Activated CD8-positive, alpha-beta memory T cell treated with anti-CD3 and anti-CD28 coated beads, Interleukin-2, amount 50 U/mL, for 24 hours (primary cell): Measurements from ENCODE around the gene POLR2E.

Experiments used
- DNase-seq: peaks from one replicate; pipeline ENCODE4 v3.0.0-alpha.2; 2020; ENCODE audit errors: extremely low read depth

POLR2E gene

DNA sequence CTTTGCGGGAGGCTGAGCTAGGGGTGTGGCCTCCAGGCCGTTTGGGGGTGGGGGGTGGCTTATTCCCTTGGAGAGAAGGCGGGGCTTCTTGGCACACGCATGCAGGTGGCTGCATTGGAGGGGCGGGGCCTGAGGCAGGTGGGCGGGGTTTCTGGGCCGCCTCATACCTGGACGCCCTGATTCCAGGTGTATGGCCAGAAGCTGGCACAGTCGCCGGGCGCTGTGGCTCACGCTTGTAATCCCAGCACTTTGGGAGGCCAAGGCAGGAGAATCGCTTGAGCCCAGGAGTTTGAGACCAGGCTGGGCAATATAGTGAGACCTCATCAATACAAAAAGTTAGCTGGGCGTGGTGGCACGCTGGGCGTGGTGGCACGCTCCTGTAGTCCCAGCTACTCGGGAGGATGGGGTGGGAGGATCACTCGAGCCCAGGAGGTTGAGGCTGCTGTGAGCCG lies 47.5 kb downstream of the POLR2E start:
- no peak for DNase-seq

DNA sequence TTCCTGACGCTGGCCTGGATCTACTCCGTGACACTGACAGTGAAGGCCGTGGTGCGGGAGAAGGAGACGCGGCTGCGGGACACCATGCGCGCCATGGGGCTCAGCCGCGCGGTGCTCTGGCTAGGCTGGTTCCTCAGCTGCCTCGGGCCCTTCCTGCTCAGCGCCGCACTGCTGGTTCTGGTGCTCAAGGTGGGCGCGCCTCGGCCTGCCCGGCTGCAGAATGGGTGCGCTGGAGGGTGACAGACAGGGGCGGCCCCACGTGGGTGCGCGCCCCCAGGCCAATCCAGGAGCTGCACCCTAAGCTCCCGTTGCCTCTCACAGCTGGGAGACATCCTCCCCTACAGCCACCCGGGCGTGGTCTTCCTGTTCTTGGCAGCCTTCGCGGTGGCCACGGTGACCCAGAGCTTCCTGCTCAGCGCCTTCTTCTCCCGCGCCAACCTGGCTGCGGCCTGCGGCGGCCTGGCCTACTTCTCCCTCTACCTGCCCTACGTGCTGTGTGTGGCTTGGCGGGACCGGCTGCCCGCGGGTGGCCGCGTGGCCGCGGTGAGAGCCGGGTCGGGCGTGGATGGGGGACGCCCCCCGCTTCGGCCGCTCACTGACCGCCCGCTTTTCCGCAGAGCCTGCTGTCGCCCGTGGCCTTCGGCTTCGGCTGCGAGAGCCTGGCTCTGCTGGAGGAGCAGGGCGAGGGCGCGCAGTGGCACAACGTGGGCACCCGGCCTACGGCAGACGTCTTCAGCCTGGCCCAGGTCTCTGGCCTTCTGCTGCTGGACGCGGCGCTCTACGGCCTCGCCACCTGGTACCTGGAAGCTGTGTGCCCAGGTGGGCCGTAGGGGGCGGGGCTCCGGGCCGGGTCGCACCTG lies 48.1 kb downstream of the POLR2E start:
- no peak for DNase-seq

DNA sequence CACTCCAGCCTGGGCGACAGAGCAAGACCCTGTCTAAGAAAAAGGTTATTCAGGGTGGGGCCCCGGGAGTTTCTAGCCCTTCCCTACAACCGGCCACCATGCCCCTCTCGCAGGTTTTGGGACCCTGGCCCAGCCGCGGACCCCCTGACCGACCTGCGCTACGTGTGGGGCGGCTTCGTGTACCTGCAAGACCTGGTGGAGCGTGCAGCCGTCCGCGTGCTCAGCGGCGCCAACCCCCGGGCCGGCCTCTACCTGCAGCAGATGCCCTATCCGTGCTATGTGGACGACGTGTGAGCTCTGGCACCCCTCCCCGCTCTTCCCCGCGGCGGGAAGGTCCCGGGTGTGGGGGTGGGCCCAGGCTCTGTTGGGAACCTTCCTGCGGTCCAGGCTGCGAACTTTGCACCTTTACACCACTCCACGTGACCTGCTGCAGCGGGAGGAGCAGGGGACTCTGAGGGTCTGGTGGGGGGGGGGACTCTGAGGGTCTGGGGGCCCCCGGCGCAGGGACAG lies 49.0 kb downstream of the POLR2E start:
- DNase-seq = no peak

DNA sequence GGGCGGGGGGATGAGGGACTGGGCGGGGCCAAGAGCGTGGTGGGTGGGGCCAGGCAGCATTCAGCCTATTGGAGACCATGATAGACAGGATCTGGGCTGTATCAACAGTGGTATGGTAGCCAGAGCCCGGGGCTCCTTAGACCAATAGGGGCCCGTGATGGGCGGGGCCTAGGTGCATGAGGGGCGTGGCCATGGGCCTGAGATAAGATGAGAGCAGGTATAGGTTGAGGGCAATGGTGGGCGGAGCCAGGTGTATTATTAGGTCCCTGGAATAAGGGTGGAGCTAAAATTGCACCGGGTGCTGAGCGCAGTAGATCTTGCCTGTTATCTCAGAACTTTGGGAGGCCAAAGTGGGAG lies 50.0 kb downstream of the POLR2E start:
- DNase-seq = no peak

DNA sequence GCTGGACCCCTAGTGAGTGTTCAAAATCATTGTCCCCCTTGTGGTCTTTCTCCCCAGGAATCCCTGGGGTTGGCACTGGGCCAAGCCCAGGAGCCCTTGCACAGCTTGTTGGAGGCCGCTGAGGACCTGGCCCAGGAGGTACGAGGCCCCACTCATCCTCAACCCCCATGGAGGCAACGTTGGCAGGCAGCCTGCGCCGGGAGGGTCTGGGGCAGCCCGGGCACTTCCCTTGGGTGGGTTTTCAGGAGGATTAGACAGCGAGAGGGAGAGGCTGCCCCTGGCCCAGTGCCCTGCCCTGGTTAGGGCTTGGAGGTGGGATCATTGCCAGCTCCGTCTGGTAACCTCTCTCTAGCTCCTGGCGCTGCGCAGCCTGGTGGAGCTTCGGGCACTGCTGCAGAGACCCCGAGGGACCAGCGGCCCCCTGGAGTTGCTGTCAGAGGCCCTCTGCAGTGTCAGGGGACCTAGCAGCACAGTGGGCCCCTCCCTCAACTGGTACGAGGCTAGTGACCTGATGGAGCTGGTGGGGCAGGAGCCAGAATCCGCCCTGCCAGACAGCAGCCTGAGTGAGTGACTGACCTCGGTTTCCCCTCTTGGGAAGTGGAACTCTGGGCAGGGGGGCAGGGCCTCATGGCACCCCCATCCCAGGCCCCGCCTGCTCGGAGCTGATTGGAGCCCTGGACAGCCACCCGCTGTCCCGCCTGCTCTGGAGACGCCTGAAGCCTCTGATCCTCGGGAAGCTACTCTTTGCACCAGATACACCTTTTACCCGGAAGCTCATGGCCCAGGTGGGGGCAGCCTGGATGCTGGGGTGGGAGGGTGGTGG lies 52.3 kb downstream of the POLR2E start:
- DNase-seq = no peak

DNA sequence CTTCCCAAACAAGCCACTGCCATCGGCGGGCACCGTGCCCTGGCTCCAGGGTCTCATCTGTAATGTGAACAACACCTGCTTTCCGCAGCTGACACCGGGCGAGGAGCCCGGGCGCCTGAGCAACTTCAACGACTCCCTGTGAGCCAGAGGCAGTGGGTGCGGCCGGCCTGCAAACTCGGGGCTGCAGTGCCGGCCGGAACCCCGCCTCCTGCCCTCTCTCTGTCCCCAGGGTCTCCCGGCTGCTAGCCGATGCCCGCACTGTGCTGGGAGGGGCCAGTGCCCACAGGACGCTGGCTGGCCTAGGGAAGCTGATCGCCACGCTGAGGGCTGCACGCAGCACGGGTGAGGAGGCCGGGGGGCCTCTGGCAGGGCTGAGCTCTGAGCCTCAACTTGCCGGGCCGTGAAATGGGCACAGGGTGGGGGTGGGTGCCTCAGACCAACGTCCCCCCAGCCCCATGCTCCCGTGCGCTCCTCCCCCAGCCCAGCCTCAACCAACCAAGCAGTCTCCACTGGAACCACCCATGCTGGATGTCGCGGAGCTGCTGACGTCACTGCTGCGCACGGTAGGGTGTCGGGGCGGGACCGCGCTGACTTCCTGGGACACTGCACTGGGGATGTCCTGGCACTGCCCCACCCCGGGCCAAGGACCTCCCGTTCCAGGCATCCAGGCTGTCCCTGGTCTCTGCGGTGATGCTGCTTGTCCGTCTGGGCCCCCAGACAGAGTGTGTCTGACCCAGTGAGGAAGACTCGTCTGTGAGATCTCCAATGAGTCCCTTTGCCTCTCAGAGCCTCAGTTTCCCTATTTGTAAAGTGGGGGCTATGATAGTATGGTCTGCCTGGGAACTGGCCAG lies 53.1 kb downstream of the POLR2E start:
- no peak for DNase-seq

DNA sequence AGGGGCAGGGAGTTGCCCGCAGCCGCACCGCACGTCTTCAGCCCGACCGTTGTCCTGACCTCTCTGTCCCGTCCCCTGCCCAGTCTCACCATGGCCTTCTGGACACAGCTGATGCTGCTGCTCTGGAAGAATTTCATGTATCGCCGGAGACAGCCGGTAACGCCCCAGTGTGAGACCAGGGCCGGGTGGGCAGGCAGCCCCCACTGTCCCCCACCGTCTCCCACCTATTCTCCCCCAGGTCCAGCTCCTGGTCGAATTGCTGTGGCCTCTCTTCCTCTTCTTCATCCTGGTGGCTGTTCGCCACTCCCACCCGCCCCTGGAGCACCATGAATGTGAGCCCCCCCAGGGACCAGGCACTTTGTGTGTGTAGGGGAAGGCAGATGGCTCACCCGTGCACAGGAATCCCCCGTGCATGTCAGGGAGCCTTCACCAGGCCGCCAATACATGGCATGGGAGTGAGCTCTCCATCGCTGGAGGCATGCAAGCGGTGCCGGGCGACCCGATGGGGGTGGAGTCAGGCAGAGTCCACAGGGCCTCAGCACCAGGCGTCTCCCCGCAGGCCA lies 53.8 kb downstream of the POLR2E start:
- DNase-seq = no peak

DNA sequence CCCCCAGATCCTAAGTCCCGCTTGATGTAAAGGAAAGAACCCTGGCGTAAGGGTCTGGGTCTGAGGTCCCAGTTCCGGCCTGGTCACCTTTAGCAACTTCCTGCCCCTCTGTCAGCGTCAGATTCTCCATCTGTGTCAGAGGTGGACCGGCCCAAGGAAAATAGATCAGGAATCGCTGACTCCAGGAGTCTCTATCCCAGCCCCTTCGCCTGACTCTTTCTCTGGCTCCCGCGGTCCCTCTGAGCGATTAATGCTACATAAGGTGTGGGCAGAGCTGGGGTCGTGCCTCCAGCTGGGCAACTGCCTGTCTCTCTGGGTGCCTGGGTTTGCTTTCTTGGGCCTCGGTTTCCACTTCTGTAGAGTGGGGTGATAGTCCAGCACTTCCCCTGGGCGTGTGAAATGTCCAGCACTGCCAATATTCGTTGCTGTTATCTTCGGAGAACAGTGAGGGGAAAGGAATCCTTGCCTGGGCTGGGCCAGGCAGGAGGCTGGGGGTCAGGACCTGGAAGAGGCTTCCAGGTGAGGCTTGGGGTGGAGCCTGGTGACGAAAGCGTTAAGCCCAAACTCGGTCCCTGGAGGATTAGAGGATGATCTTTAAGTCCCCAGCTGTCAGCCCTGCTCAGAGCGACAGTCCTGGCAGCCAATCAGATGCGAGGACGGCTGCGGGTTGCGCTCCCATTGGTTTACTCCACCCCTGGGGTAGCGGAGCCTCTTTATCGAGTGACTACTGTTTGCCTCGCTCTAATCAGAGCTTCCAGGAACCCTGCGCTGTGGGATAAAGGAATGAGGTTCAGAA lies 54.5 kb downstream of the POLR2E start:
- peak; percentile 78 for DNase-seq

DNA sequence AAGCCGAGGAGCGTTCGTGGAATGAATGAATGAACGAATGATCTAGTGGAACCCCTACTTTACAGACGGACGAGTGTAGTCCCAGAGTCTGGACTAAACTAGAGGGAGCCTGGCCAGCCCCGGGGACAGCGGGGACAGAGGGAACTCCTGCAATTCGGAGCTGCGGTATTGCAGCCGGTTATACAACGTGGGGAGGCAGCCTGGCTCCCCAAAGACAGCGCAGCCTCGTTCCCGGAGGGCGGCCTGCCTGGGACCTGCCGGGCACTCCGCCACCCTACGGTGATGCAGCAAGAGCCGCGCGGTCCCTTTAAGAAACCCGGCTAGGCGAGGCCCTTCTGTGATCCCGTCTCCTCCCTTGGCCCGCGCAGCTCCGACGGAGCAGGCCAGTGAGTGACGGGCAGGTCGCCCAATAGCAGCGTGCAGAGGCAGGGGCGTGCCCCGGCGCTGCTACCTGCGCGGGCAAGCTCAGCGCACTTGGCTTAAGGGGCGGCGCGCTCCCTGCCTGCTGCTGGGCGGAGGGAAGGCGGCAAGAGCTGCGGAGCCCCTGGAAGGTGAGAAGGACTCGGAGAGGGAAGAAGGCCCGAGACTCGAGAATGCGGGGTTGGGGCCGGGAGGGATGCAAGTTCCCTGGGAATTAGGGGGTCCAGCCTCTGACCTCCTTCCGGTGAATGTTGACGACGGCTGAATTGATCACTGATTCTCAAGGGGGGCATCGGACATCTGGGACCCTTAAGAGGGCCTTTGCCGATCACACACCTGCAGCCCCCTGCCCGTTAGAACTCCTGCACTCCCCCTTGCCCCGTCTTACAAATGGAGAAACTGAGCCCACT lies 55.3 kb downstream of the POLR2E start, which contains the start of gene ABCA7:
TSS of gene ABCA7 (plus strand) at position 462 of the 830 bp plus-strand sequence. CDS start 1,255 bp downstream, outside the sequence.
- DNase-seq = peak; percentile 98

DNA sequence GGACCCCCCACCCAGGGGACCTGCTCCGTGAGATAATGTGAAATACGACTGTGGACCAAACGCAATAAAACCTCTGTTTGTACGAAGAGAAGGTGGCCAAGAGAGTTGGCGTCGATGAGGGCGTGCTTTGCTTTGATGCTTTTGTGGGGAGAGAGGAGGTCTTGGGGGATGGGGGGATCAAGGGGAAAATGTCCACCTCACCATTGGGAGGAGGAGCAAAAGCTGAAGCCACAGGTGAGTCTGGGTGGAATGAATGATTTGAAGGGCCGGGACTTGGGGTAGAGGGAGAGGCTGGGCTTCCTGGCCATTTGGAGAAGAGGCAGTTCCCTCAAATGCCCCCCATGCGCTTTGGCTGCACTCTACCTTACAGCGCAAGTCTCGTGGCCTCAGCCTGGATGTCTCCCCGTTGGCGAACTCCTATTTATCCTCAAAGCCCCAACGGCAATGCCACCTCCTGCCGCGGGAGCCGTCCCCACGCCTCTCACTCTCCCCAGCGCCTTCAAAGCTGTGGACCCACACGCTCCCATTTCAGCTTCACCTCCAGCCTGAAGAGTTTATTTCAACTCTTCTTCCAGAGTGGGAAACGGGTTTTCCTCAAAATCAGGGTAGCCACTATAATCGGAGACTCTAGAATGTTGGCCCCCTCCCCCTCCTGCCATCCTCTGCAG lies 56.1 kb downstream of the POLR2E start:
- DNase-seq = no peak

DNA sequence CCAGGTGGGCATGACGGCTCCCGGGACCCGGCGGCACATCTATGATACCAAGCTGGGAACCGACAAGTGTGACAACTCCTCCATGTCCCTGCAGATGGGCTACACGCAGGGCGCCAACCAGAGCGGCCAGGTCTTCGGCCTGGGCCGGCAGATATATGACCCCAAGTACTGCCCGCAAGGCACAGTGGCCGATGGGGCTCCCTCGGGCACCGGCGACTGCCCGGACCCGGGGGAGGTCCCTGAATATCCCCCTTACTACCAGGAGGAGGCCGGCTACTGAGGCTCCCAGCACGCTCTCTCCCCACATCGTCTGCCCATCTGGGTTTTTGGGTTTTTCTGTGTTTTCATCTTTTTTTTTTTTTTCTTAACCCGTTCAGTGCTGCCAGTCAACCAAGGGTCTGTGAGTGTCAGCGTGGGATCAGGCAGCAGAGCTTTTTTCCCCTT lies 57.5 kb downstream of the POLR2E start:
- DNase-seq = no peak
